HG03196 (cell line): ENCODE measurements around the gene MRPL52.
"Not testable (repeated sequence)": the region's sequence is repeated elsewhere in the genome, so short reads cannot be mapped to it uniquely, and the experiment has no call there.

Experiments used
- ATAC-seq: cut with Tn5 transposase; IDR thresholded peaks from one replicate; pipeline ENCODE4 v1.9.1; 2021; ENCODE audit not compliant: unreplicated experiment

MRPL52 gene

GRCh38 chr14:22852599-22852939 is 22.9 kb downstream of the MRPL52 start:
- ATAC-seq, result no peak

- ATAC-seq, result peak; percentile 62
These were observed 23.5 kb downstream of the MRPL52 start for GRCh38 chr14:22852940-22853767.

- ATAC-seq, result not testable (repeated sequence)
These were observed 24.6 kb downstream of the MRPL52 start for GRCh38 chr14:22854296-22854695.

- no peak for ATAC-seq
These were observed 25.5 kb downstream of the MRPL52 start for GRCh38 chr14:22854963-22855724.

GRCh38 chr14:22856428-22856827 is 26.7 kb downstream of the MRPL52 start:
- ATAC-seq, result no peak

GRCh38 chr14:22860377-22860776 is 30.7 kb downstream of the MRPL52 start:
- not testable (repeated sequence) for ATAC-seq

- no peak for ATAC-seq
These were observed 32.0 kb downstream of the MRPL52 start for GRCh38 chr14:22861651-22862050.

- no peak for ATAC-seq
These were observed 35.3 kb downstream of the MRPL52 start for GRCh38 chr14:22864979-22865378.

- ATAC-seq, result no peak
These were observed 36.0 kb downstream of the MRPL52 start for GRCh38 chr14:22865424-22866405.

- ATAC-seq, result no peak
These were observed 37.2 kb downstream of the MRPL52 start for GRCh38 chr14:22866874-22867273.

- ATAC-seq, result peak; percentile 34
These were observed 41.1 kb downstream of the MRPL52 start for GRCh38 chr14:22870811-22871223.

- peak; percentile 74 for ATAC-seq
These were observed 41.7 kb downstream of the MRPL52 start, which contains the start of gene LRP10 for GRCh38 chr14:22871224-22872032. TSS of gene LRP10 (plus strand) at chr14:22871740. CDS start at chr14:22872304, 564 bp downstream.

- ATAC-seq, result peak; percentile 29
These were observed 42.5 kb downstream of the MRPL52 start for GRCh38 chr14:22872033-22872832.

- no peak for ATAC-seq
These were observed 43.3 kb downstream of the MRPL52 start for GRCh38 chr14:22872833-22873520.

GRCh38 chr14:22875003-22875747 is 45.5 kb downstream of the MRPL52 start:
- ATAC-seq, result no peak

GRCh38 chr14:22875748-22876319 is 46.1 kb downstream of the MRPL52 start:
- no peak for ATAC-seq

GRCh38 chr14:22877000-22877501 is 47.4 kb downstream of the MRPL52 start:
- ATAC-seq, result no peak
